Stimulated activated CD8-positive, alpha-beta memory T cell treated with anti-CD3 and anti-CD28 coated beads, Interleukin-15, amount 100 ng/mL, for 24 hours (primary cell): ENCODE results near the gene FAM193B.

Experiments
- DNase-seq: peaks from one replicate; pipeline ENCODE4 v3.0.0-alpha.2; 2020; ENCODE audit warnings: low read depth

FAM193B gene

GRCh38 chr5:177515580-177515979 lies 38.8 kb downstream of the FAM193B start:
- DNase-seq = no peak

- no peak for DNase-seq
Observed at GRCh38 chr5:177514541-177514940, 39.8 kb downstream of the FAM193B start.

DNA sequence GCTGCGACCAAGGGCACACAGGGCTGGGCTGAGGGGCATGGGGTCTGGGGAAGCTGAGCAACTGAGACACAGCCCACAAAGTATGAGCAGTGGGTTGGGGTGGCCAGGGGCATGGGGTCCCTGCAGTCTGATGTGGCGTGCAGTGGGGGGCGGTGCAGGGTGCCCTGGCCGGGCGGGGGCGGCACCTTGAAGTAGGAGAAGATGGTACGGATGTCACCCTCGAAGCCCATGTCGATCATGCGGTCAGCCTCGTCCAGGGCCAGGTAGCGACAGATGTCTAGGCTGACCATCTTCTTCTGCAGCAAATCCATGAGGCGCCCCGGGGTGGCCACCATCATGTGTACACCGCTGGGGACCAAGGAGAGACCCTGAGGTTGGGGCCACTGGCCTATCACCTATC lies 40.9 kb downstream of the FAM193B start:
- DNase-seq = no peak

GRCh38 chr5:177512736-177513380 lies 41.5 kb downstream of the FAM193B start:
- DNase-seq = no peak

- DNase-seq = no peak
Observed at GRCh38 chr5:177511796-177512675, 42.3 kb downstream of the FAM193B start.

GRCh38 chr5:177511181-177511580 lies 43.2 kb downstream of the FAM193B start:
- DNase-seq = no peak

GRCh38 chr5:177510567-177511053 lies 43.8 kb downstream of the FAM193B start:
- DNase-seq = no peak

- no peak for DNase-seq
Observed at GRCh38 chr5:177509991-177510566, 44.3 kb downstream of the FAM193B start.

DNA sequence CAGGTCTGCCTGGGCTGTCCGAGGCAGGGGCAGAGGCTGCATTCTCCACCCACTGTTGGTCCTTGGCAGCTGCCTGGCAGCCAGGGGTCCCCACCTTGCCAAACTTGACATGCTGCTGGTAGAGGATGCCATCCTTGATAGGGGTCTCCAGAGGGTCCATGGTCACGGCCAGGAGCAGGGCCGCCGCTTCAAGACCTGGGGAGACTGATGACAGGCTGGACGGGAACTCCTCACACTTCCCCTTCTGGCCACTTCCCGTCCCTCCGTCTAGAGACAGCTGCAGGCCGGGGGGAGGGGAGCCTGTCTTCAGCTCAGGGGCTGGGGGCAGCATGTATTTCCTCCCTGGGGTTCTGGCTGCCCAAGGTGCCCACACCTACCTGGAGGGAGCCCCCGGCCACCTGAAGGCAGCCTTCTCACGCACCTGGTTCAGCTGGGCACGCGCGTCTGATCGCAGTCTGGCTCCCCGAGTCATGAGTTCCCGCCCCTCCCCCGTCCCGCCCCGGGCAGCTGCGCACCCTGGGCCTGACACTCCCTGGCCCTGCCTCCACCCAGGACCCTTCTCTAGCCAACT lies 44.9 kb downstream of the FAM193B start, which contains the start of gene DOK3:
TSS of gene DOK3 (minus strand) at position 446 of the 571 bp plus-strand sequence. CDS start at position 160, 286 bp downstream.
- no peak for DNase-seq

- no peak for DNase-seq
Observed at GRCh38 chr5:177508837-177509236, 45.5 kb downstream of the FAM193B start.

DNA sequence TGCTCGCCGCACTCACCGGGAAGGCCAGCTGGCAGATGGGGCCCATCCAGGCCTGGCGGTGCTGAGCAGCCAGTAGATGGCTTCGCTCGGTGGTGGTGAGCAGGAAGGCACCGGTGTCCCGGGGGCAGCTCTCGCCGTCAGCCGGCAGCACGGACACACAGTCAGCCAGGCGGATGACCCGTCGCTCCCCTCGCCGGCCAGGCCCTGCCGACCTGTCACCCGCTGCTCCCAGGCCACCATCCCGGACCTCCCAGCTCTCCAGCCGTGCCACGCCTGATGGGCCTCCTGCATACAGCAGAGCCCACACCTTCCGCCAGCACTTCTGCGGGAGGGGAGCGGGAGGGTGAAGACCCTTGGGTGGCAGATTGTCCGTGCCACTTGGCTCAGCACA lies 46.1 kb downstream of the FAM193B start:
- DNase-seq = no peak

DNA sequence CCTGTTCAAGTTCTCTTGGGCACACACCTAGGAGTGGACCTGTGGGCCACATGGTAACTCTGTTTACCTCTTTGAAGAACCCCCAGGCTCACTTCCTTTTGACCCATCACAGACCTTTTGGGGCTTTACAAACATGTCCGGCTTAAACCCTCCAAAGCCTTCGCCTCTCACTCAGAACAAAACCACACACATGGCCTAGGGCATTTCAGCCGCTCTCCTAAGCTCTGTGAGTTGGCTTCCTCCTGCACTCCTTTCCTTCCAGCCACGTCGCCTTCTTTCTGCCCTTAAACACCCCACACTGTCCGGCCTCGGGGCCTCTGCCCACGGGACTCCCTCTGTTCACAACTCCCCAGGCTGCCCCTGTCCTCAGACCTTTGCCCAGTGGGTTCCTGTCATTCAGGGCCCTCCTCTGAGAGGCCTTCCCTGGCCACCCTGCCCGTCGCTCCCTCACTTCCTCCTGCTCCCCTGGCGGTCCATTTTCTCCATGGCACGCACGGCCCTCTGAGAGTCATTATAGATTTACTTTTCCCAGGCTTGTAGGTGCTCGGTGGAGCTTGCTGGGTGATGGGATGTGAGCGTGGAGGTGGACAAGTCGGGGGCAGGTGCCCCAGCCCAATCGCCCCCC lies 46.7 kb downstream of the FAM193B start:
- no peak for DNase-seq

DNA sequence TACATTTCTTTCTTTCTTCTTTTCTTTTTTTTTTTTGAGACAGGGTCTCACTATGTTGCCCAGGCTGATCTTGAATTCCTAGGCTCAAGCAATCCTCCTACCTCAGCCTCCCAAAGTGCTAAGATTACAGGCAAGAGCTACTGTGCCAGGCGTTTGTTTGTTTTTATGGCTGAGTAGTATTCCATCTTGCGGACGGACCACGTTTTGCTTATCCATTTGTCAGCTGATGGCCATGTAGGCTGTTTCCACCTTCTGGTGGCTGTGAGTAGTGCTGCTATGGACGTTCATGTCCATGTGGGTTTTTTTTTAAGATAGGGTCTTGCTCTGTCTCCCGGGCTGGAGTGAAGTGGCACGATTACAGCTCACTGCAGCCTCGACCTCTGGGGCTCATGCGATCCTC lies 47.2 kb downstream of the FAM193B start:
- DNase-seq = no peak

DNA sequence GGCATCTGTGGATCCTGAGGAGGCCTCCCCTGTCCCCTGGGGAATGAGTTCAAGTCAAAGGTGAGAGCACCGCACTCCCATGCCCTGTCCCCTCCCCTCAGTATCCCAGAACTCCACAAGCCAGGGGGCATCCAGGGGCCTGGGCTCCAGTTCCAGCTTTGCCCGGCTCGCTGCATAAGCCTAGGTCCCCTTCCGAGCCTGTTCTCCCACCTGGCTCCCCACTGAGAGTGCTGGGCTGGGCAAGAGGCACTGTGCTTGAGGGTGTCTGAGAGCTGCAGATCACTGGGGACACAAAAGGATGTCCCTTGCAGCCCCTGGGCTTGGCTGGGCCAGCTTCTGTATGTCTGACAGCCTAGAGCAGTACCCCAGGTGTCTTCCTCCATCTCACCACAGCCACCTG lies 49.3 kb downstream of the FAM193B start:
- no peak for DNase-seq

- no peak for DNase-seq
Observed at GRCh38 chr5:177504086-177505056, 50.0 kb downstream of the FAM193B start.

GRCh38 chr5:177503351-177504085 lies 50.8 kb downstream of the FAM193B start:
- no peak for DNase-seq

GRCh38 chr5:177502886-177503285 lies 51.5 kb downstream of the FAM193B start:
- DNase-seq = no peak

GRCh38 chr5:177501874-177502678 lies 52.3 kb downstream of the FAM193B start:
- DNase-seq = no peak
